Psoas muscle (tissue), 8 donors: ENCODE data around the gene ANO6. TPM values are rescaled to one million over a fixed set of nuclear protein-coding genes. Genes with fewer than 3 reads are reported as not detected.

Experiments
- ATAC-seq, 4 donors: fragments of 200-7000 bp; cut with Tn5 transposase; one replicate each; pipeline ENCODE4 v1.9.1; 2020; ENCODE audit warnings: moderate library complexity in 3 of 4, mild to moderate bottlenecking in 2 of 4
- DNase-seq, 2 donors: peaks; one replicate each; pipeline ENCODE4 v3.0.0-alpha.2; 2020
- H3K27ac ChIP-seq: fragments of 200-600 bp; one replicate; pipeline ENCODE4 v1.8.0; 2022
- H3K27me3 ChIP-seq, 3 donors: fragments of 200-600 bp in 1 of 3; one replicate each; pipeline versions ENCODE4 v1.6.1 to v1.8.0; 2013 to 2022; ENCODE audit warnings: low read length in 2 of 3, mild to moderate bottlenecking in 2 of 3, moderate library complexity in 1 of 3; ENCODE audit not compliant: insufficient read depth in 3 of 3
- H3K36me3 ChIP-seq, 2 donors: fragments of 200-600 bp in 1 of 2; one replicate each; pipeline versions ENCODE4 v1.6.1 to v1.8.0; 2013 to 2022; ENCODE audit warnings: low read depth in 1 of 2, mild to moderate bottlenecking in 1 of 2, moderate library complexity in 1 of 2; ENCODE audit not compliant: insufficient read depth in 1 of 2
- H3K4me1 ChIP-seq: fragments of 200-600 bp; one replicate; pipeline ENCODE4 v1.8.0; 2022
- H3K4me3 ChIP-seq: fragments of 200-600 bp; one replicate; pipeline ENCODE4 v1.8.0; 2022; ENCODE audit warnings: mild to moderate bottlenecking
- H3K9me3 ChIP-seq: fragments of 200-600 bp; one replicate; pipeline ENCODE4 v1.8.0; 2022
- CTCF ChIP-seq: fragments of 200-600 bp; IDR thresholded peaks from one replicate; pipeline ENCODE4 v1.8.0; 2022; ENCODE audit warnings: antibody characterized with exemption
- WGBS, 3 donors: extraction: QIAGEN DNeasy Blood & Tissue Kit; methylation state at CpG; one replicate each; pipeline versions ENCODE4 v1.1.6 to v1.1.7; 2013; 5-methylcytosine and 5-hydroxymethylcytosine counted together
- intact Hi-C, 2 donors: fragments of 100-400 bp; cut with DNase I; formaldehyde crosslinking; loops; one replicate each; pipeline versions ENCODE4 v1.11.0 to v1.14.2; 2022
- polyA plus RNA-seq, 3 donors: library from polyadenylated mRNA; stranded (reverse); fragments of 200-250 nt; gene quantifications; one replicate each; pipeline ENCODE4 v1.2.3, GENCODE V29; 2013
- total RNA-seq, 4 donors: library from RNA; stranded (reverse); fragmentation: NEBNext Ultra II Directional in 2 of 4; extraction: Animal tissue kit (Norgen Biotek cat#: 25700) in 2 of 4; gene quantifications; one replicate each; pipeline versions ENCODE4 v1.2.1 to v1.2.4, GENCODE V29; 2021 to 2023
- donor health status: healthy with polysubstance abuse.
- donor health status: DM: no; HTN: no; CAD: no; lungs with moderate emphysema.
- donor health status: Bipolar disorder and iron deficiency.
- donor health status: healthy.
- donor health status: DM: yes; HTN: yes; CAD: no.
- donor health status: DM: no; HTN: no; CAD: no.
- donor health status: DM: no; HTN: no; CAD: no.
- donor health status: DM: yes; HTN: yes; CAD: no.

Gene ANO6
- total and polyA plus RNA-seq, 7 donors, result 25.6 to 121 (median 51.5) TPM

GRCh38 chr12:45217846-45218245, 2.0 kb downstream of the ANO6 start:
- intact Hi-C loops, result loop anchor here in 1 of 2 donors (5.0 to 10.0 kb wide), 5 partner anchors 46 to 507 kb away; partner anchors contain the start of gene ARID2
- no peak for TF ChIP-seq CTCF
- H3K36me3 ChIP-seq, result peaks cover 0 to under 1% of the 10 kb centered on the region in 2 donors
- peak overlapping the region; percentile 98 for H3K4me3 ChIP-seq
- no peaks in the 10 kb centered on the region for H3K27me3 ChIP-seq
- peak overlapping the region; percentile 98 for H3K27ac ChIP-seq
- H3K4me1 ChIP-seq, result peaks cover 32% of the 10 kb centered on the region
- DNase-seq, result no peak
- no peaks in the 10 kb centered on the region for H3K9me3 ChIP-seq
- 12 to 23% (median 13%) methylated on average over 2 of the region's 2 CpGs for WGBS, 3 donors
- ATAC-seq, result no peak

GRCh38 chr12:45219621-45220020, 3.7 kb downstream of the ANO6 start:
- H3K27me3 ChIP-seq, result no peaks in the 10 kb centered on the region
- H3K9me3 ChIP-seq, result no peaks in the 10 kb centered on the region
- TF ChIP-seq CTCF, result no peak
- H3K27ac ChIP-seq, result peak overlapping the region; percentile 98
- ATAC-seq, result no peak
- 79 to 86% (median 86%) methylated on average over 2 of the region's 2 CpGs for WGBS, 3 donors
- DNase-seq, result no peak
- peaks cover 0 to 7% of the 10 kb centered on the region in 2 donors for H3K36me3 ChIP-seq
- H3K4me1 ChIP-seq, result peaks cover 48% of the 10 kb centered on the region
- peak overlapping the region; percentile 98 for H3K4me3 ChIP-seq
- intact Hi-C loops, result loop anchor here in 1 of 2 donors (5.0 to 10.0 kb wide), 5 partner anchors 47 to 505 kb away; partner anchors contain the start of gene ARID2

- Histone ChIP-seq H3K4me1 (peaks cover 48% of the 10 kb centered on the region), H3K27ac (peak overlapping the region; percentile 98), H3K36me3 (peaks cover 0 to 7% of the 10 kb centered on the region in 2 donors), H3K9me3 (no peaks in the 10 kb centered on the region), H3K27me3 (no peaks in the 10 kb centered on the region), H3K4me3 (peak overlapping the region; percentile 98)
- DNase-seq, result no peak
- intact Hi-C loops, result no loop called here
- no peak for TF ChIP-seq CTCF
- ATAC-seq, result no peak
These were observed 4.6 kb downstream of the ANO6 start for GRCh38 chr12:45220363-45220931.

- Histone ChIP-seq H3K4me3 (no peak overlapping the region), H3K4me1 (peaks cover 48% of the 10 kb centered on the region), H3K9me3 (no peaks in the 10 kb centered on the region), H3K27ac (peak overlapping the region; percentile 27), H3K27me3 (no peaks in the 10 kb centered on the region), H3K36me3 (peaks cover 0 to 7% of the 10 kb centered on the region in 2 donors)
- 92 to 94% (median 94%) methylated on average over 6 of the region's 6 CpGs for WGBS, 3 donors
- intact Hi-C loops, result no loop called here
- no peak for DNase-seq
- no peak for ATAC-seq
- no peak for TF ChIP-seq CTCF
These were observed 5.1 kb downstream of the ANO6 start for GRCh38 chr12:45220969-45221368.

GRCh38 chr12:45223868-45224267, 8.0 kb downstream of the ANO6 start:
- no peak for ATAC-seq
- no peaks in the 10 kb centered on the region for H3K9me3 ChIP-seq
- peaks cover 0 to 13% of the 10 kb centered on the region in 2 donors for H3K36me3 ChIP-seq
- peak overlapping the region; percentile 25 for H3K27ac ChIP-seq
- H3K4me1 ChIP-seq, result peaks cover 47% of the 10 kb centered on the region
- no peak for DNase-seq
- intact Hi-C loops, result no loop called here
- H3K4me3 ChIP-seq, result no peak overlapping the region
- no peaks in the 10 kb centered on the region for H3K27me3 ChIP-seq
- no peak for TF ChIP-seq CTCF
- WGBS, 3 donors, result 48 to 83% (median 62%) methylated on average over 2 of the region's 2 CpGs
